Panc1 (cell line): ENCODE results near the gene TMEM25. TPM values are rescaled to one million over a fixed set of nuclear protein-coding genes. Genes with fewer than 3 reads are reported as not detected.

Experiments used
- ATAC-seq: fragments of 200-7000 bp; cut with Tn5 transposase; 2 replicates; pipeline ENCODE4 v1.9.1; 2020; ENCODE audit warnings: mild to moderate bottlenecking, moderate library complexity
- BruUV-seq: library from RNA; stranded (reverse); fragments of 400-500 nt; replicated peaks from 2 replicates; lab custom pipeline; 2021; lab: Mats Ljungman, UMichigan
- CTCF ChIA-PET: fragments of 300-600 bp; sonication (Branson Sonifier 250); formaldehyde crosslinking; loops from one replicate; lab custom pipeline; 2022; ENCODE audit warnings: antibody characterized with exemption; lab: Charles Lee
- POLR2A ChIA-PET: fragments of 300-600 bp; sonication (Branson Sonifier 250); formaldehyde crosslinking; loops from one replicate; lab custom pipeline; 2022; ENCODE audit warnings: antibody characterized with exemption; lab: Charles Lee
- DNase-seq: peaks from one replicate; pipeline ENCODE4 v3.0.0-alpha.2; 2010; ENCODE audit warnings: low read depth, low spot score
- H3K27ac ChIP-seq: 2 replicates; pipeline ENCODE4 v1.5.1; 2011; ENCODE audit warnings: mild to moderate bottlenecking, low read length, inconsistent platforms
- H3K27me3 ChIP-seq: fragments of 200-500 bp; sonication (Bioruptor generic); 2 replicates; pipeline ENCODE4 v1.6.0; 2014; ENCODE audit warnings: low read length, inconsistent platforms; ENCODE audit not compliant: control insufficient read depth, insufficient read depth
- H3K36me3 ChIP-seq: fragments of 200-500 bp; sonication (Bioruptor generic); 2 replicates; pipeline ENCODE4 v1.5.1; 2014; ENCODE audit warnings: inconsistent platforms, mild to moderate bottlenecking, low read length, moderate library complexity; ENCODE audit not compliant: control insufficient read depth, insufficient read depth
- H3K4me1 ChIP-seq: 2 replicates; pipeline ENCODE4 v1.5.1; 2011; ENCODE audit warnings: inconsistent platforms, mild to moderate bottlenecking, low read length, moderate library complexity; ENCODE audit not compliant: control insufficient read depth, insufficient read depth
- H3K4me3 ChIP-seq, 2 experiments: 2 replicates each; pipeline ENCODE4 v1.5.1; 2011 to 2012; ENCODE audit warnings: low read depth in 2 of 2, low read length in 2 of 2, mild to moderate bottlenecking in 2 of 2, inconsistent platforms in 1 of 2, moderate library complexity in 1 of 2
- H3K9me3 ChIP-seq: fragments of 200-500 bp; sonication (Bioruptor generic); 2 replicates; pipeline ENCODE4 v1.5.1; 2014; ENCODE audit warnings: low read depth, mild to moderate bottlenecking, inconsistent platforms, low read length, moderate library complexity; ENCODE audit not compliant: control insufficient read depth, insufficient read depth
- POLR2AphosphoS5 ChIP-seq: IDR thresholded peaks from 2 replicates; pipeline ENCODE4 v1.6.1; 2012; ENCODE audit warnings: mild to moderate bottlenecking, low read depth, low read length, moderate library complexity
- SIN3A ChIP-seq: IDR thresholded peaks from 2 replicates; pipeline ENCODE4 v1.6.1; 2012; ENCODE audit warnings: low read depth, mild to moderate bottlenecking, low read length, moderate library complexity, borderline replicate concordance; ENCODE audit not compliant: insufficient read depth
- TCF7L2 ChIP-seq: IDR thresholded peaks from 2 replicates; pipeline ENCODE4 v1.6.1; 2011; ENCODE audit warnings: mild to moderate bottlenecking, low read depth, low read length, inconsistent platforms
- in situ Hi-C: cut with HindIII; loops from 2 replicates; pipeline ENCODE4 v1.10.0; 2016; ENCODE audit warnings: low sequenced_read_pairs, low pct_unique_long_range_greater_than_20kb
- intact Hi-C: fragments of 100-400 bp; cut with micrococcal nuclease; formaldehyde crosslinking; loops from one replicate; pipeline ENCODE4 v1.10.0; 2022; ENCODE audit not compliant: unreplicated experiment
- total RNA-seq: library from RNA; stranded (reverse); gene quantifications from one replicate; pipeline ENCODE4 v1.2.1, GENCODE V29; 2021; ENCODE audit not compliant: unreplicated experiment
- TF ChIP-seq, protein P1 (sequence below), 2 experiments: IDR thresholded peaks; 2 replicates each; pipeline ENCODE4 v1.6.1; 2011 to 2012; ENCODE audit warnings: low read depth in 2 of 2, control low read depth in 1 of 2, low read length in 1 of 2, mild to moderate bottlenecking in 1 of 2, moderate library complexity in 1 of 2; ENCODE audit not compliant: insufficient read depth in 1 of 2
- TF ChIP-seq, protein P2 (sequence below): fragments of 450-650 bp; IDR thresholded peaks from 2 replicates; pipeline ENCODE4 v1.5.1; 2017; ENCODE audit warnings: mild to moderate bottlenecking

The TMEM25 gene
- total RNA-seq, 1 experiment from 2014 or later, result 6.7 TPM

DNA sequence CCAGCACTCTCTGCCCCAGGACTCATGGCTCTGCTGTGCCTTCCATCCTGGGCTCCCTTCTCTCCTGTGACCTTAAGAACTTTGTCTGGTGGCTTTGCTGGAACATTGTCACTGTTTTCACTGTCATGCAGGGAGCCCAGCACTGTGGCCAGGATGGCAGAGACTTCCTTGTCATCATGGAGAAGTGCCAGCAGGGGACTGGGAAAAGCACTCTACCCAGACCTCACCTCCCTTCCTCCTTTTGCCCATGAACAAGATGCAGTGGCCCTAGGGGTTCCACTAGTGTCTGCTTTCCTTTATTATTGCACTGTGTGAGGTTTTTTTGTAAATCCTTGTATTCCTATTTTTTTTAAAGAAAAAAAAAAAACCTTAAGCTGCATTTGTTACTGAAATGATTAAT lies 6.6 kb upstream of the TMEM25 start:
- Histone ChIP-seq H3K27me3 (no peaks in the 10 kb centered on the region), H3K36me3 (peaks cover 38% of the 10 kb centered on the region), H3K27ac (no peak overlapping the region), H3K9me3 (no peaks in the 10 kb centered on the region), H3K4me1 (peaks cover 12% of the 10 kb centered on the region), H3K4me3 (no peak overlapping the region)
- in situ Hi-C loops, result no loop called here
- CTCF ChIA-PET, result no interaction called here
- TF ChIP-seq, protein P1, sequence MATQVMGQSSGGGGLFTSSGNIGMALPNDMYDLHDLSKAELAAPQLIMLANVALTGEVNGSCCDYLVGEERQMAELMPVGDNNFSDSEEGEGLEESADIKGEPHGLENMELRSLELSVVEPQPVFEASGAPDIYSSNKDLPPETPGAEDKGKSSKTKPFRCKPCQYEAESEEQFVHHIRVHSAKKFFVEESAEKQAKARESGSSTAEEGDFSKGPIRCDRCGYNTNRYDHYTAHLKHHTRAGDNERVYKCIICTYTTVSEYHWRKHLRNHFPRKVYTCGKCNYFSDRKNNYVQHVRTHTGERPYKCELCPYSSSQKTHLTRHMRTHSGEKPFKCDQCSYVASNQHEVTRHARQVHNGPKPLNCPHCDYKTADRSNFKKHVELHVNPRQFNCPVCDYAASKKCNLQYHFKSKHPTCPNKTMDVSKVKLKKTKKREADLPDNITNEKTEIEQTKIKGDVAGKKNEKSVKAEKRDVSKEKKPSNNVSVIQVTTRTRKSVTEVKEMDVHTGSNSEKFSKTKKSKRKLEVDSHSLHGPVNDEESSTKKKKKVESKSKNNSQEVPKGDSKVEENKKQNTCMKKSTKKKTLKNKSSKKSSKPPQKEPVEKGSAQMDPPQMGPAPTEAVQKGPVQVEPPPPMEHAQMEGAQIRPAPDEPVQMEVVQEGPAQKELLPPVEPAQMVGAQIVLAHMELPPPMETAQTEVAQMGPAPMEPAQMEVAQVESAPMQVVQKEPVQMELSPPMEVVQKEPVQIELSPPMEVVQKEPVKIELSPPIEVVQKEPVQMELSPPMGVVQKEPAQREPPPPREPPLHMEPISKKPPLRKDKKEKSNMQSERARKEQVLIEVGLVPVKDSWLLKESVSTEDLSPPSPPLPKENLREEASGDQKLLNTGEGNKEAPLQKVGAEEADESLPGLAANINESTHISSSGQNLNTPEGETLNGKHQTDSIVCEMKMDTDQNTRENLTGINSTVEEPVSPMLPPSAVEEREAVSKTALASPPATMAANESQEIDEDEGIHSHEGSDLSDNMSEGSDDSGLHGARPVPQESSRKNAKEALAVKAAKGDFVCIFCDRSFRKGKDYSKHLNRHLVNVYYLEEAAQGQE (IDR thresholded peaks at IDR 0.05; ENCODE audit: insufficient read depth in 1 of 2, low read depth in 2 of 2, low read length in 1 of 2), result no peak
- TF ChIP-seq POLR2AphosphoS5 (no peak), SIN3A (no peak), TCF7L2 (no peak)
- TF ChIP-seq, protein P2, sequence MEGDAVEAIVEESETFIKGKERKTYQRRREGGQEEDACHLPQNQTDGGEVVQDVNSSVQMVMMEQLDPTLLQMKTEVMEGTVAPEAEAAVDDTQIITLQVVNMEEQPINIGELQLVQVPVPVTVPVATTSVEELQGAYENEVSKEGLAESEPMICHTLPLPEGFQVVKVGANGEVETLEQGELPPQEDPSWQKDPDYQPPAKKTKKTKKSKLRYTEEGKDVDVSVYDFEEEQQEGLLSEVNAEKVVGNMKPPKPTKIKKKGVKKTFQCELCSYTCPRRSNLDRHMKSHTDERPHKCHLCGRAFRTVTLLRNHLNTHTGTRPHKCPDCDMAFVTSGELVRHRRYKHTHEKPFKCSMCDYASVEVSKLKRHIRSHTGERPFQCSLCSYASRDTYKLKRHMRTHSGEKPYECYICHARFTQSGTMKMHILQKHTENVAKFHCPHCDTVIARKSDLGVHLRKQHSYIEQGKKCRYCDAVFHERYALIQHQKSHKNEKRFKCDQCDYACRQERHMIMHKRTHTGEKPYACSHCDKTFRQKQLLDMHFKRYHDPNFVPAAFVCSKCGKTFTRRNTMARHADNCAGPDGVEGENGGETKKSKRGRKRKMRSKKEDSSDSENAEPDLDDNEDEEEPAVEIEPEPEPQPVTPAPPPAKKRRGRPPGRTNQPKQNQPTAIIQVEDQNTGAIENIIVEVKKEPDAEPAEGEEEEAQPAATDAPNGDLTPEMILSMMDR, result no peak
- POLR2A ChIA-PET, result no interaction called here
- ATAC-seq, result no peak
- BruUV-seq, result no TSS peak
- intact Hi-C loops, result no loop called here
- DNase-seq, result no peak

DNA sequence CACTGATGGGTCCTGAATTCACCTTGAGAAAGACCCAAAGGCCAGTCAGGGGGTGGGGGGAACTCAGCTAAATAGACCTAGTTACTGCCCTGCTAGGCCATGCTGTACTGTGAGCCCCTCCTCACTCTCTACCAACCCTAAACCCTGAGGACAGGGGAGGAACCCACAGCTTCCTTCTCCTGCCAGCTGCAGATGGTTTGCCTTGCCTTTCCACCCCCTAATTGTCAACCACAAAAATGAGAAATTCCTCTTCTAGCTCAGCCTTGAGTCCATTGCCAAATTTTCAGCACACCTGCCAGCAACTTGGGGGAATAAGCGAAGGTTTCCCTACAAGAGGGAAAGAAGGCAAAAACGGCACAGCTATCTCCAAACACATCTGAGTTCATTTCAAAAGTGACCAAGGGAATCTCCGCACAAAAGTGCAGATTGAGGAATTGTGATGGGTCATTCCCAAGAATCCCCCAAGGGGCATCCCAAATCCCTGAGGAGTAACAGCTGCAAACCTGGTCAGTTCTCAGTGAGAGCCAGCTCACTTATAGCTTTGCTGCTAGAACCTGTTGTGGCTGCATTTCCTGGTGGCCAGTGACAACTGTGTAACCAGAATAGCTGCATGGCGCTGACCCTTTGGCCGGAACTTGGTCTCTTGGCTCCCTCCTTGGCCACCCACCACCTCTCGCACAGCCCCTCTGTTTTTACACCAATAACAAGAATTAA lies 6.1 kb upstream of the TMEM25 start:
- TF ChIP-seq, protein P1 (IDR thresholded peaks at IDR 0.05; ENCODE audit: insufficient read depth in 1 of 2, low read depth in 2 of 2, low read length in 1 of 2), result no peak
- TF ChIP-seq TCF7L2 (no peak), SIN3A (no peak), POLR2AphosphoS5 (no peak)
- TF ChIP-seq, protein P2, result no peak
- in situ Hi-C loops, result loop anchor here (5.0 kb wide), 1 partner anchor 52 kb away; no protein-coding TSS in a partner anchor
- H3K36me3 ChIP-seq, result peaks cover 34% of the 10 kb centered on the region

More for the DNA sequence above, 6.1 kb upstream of the TMEM25 start:
- CTCF ChIA-PET, result no interaction called here
- DNase-seq (no peak), ATAC-seq (no peak)
- H3K27ac ChIP-seq, result no peak overlapping the region
- no peaks in the 10 kb centered on the region for H3K9me3 ChIP-seq
- POLR2A ChIA-PET, result interaction anchor here (0.7 kb wide), 1 partner anchor 123 kb away, joined by 4 read pairs; no protein-coding TSS in a partner anchor
- H3K27me3 ChIP-seq, result no peaks in the 10 kb centered on the region
- peaks cover 16% of the 10 kb centered on the region for H3K4me1 ChIP-seq
- no peak overlapping the region for H3K4me3 ChIP-seq
- intact Hi-C loops, result no loop called here
- no TSS peak for BruUV-seq
